H9 (cell line): Measurements from ENCODE around the gene SFTPA2. TPM values are rescaled to one million over a fixed set of nuclear protein-coding genes. Genes with fewer than 3 reads are reported as not detected.
"Not testable (repeated sequence)": the region's sequence is repeated elsewhere in the genome, so short reads cannot be mapped to it uniquely, and the experiment has no call there.

Experiments
- DNase-seq: peaks from one replicate; pipeline ENCODE4 v3.0.0-alpha.2; 2017
- H2AFZ ChIP-seq: one replicate; pipeline ENCODE4 v1.6.1; 2013; ENCODE audit warnings: mild to moderate bottlenecking, low read length, control low read depth, moderate library complexity
- H2AK5ac ChIP-seq: 2 replicates; pipeline ENCODE4 v1.6.1; 2013; ENCODE audit warnings: low read length, control low read depth, mixed read lengths; ENCODE audit not compliant: insufficient read length
- H2BK120ac ChIP-seq: one replicate; pipeline ENCODE4 v1.6.1; 2013; ENCODE audit warnings: low read depth, mild to moderate bottlenecking, low read length, control low read depth, inconsistent platforms; ENCODE audit not compliant: poor library complexity, severe bottlenecking
- H2BK12ac ChIP-seq: 2 replicates; pipeline ENCODE4 v1.6.1; 2013; ENCODE audit warnings: low read length, control low read depth, mixed read lengths, low read depth; ENCODE audit not compliant: insufficient read length
- H2BK15ac ChIP-seq: 2 replicates; pipeline ENCODE4 v1.6.1; 2013; ENCODE audit warnings: low read depth, low read length, control low read depth
- H2BK20ac ChIP-seq: one replicate; pipeline ENCODE4 v1.6.1; 2013; ENCODE audit warnings: low read depth, mild to moderate bottlenecking, low read length, control low read depth, inconsistent platforms; ENCODE audit not compliant: poor library complexity, severe bottlenecking
- H2BK5ac ChIP-seq: 2 replicates; pipeline ENCODE4 v1.6.1; 2013; ENCODE audit warnings: low read length, control low read depth, mixed read lengths; ENCODE audit not compliant: insufficient read length
- H3K14ac ChIP-seq: 2 replicates; pipeline ENCODE4 v1.6.1; 2013; ENCODE audit warnings: low read length, control low read depth; ENCODE audit not compliant: insufficient read depth
- H3K18ac ChIP-seq: 2 replicates; pipeline ENCODE4 v1.6.1; 2013; ENCODE audit warnings: low read depth, mild to moderate bottlenecking, mixed read lengths, low read length, control low read depth; ENCODE audit not compliant: insufficient read length
- H3K23ac ChIP-seq: 2 replicates; pipeline ENCODE4 v1.6.1; 2013; ENCODE audit warnings: low read length, control low read depth, mixed read lengths, low read depth; ENCODE audit not compliant: insufficient read length
- H3K23me2 ChIP-seq: 2 replicates; pipeline ENCODE4 v1.6.1; 2013; ENCODE audit warnings: low read depth, mild to moderate bottlenecking, mixed read lengths, low read length, control low read depth; ENCODE audit not compliant: insufficient read length, poor library complexity, severe bottlenecking
- H3K27ac ChIP-seq: 2 replicates; pipeline ENCODE4 v1.5.1; 2013; ENCODE audit warnings: low read length, control low read depth, mixed read lengths, low read depth; ENCODE audit not compliant: insufficient read length
- H3K27me3 ChIP-seq: 2 replicates; pipeline ENCODE4 v1.6.1; 2013; ENCODE audit warnings: low read length, control low read depth, inconsistent platforms; ENCODE audit not compliant: insufficient read depth
- H3K4ac ChIP-seq: 2 replicates; pipeline ENCODE4 v1.6.1; 2013; ENCODE audit warnings: low read depth, mild to moderate bottlenecking, control low read depth, inconsistent platforms, low read length, moderate library complexity
- H3K4me1 ChIP-seq: 2 replicates; pipeline ENCODE4 v1.6.1; 2013; ENCODE audit warnings: low read length, control low read depth, inconsistent platforms; ENCODE audit not compliant: insufficient read depth
- H3K4me2 ChIP-seq: 2 replicates; pipeline ENCODE4 v1.6.1; 2013; ENCODE audit warnings: low read length, control low read depth, mixed read lengths; ENCODE audit not compliant: insufficient read length, insufficient read depth
- H3K56ac ChIP-seq: 2 replicates; pipeline ENCODE4 v1.6.1; 2013; ENCODE audit warnings: low read depth, mild to moderate bottlenecking, mixed read lengths, low read length, control low read depth; ENCODE audit not compliant: insufficient read length
- H3K79me1 ChIP-seq: 2 replicates; pipeline ENCODE4 v1.6.1; 2013; ENCODE audit warnings: low read depth, mild to moderate bottlenecking, moderate library complexity, low read length, control low read depth, inconsistent platforms; ENCODE audit not compliant: insufficient read depth, poor library complexity, severe bottlenecking
- H3K79me2 ChIP-seq: 2 replicates; pipeline ENCODE4 v1.6.1; 2013; ENCODE audit warnings: low read length, control low read depth, inconsistent platforms; ENCODE audit not compliant: insufficient read depth
- H3K9ac ChIP-seq: 2 replicates; pipeline ENCODE4 v1.6.1; 2013; ENCODE audit warnings: low read length, control low read depth, mixed read lengths; ENCODE audit not compliant: insufficient read length; ENCODE audit errors: extremely low read depth
- H3K9me3 ChIP-seq: one replicate; pipeline ENCODE4 v1.6.1; 2013; ENCODE audit warnings: low read depth, low read length, inconsistent platforms; ENCODE audit not compliant: control insufficient read depth
- H3T11ph ChIP-seq: one replicate; pipeline ENCODE4 v1.6.1; 2013; ENCODE audit warnings: mild to moderate bottlenecking, low read length, control low read depth, inconsistent platforms
- H4K20me1 ChIP-seq: one replicate; pipeline ENCODE4 v1.6.1; 2013; ENCODE audit not compliant: control insufficient read depth, insufficient read length, insufficient read depth
- H4K5ac ChIP-seq: 2 replicates; pipeline ENCODE4 v1.6.1; 2013; ENCODE audit warnings: low read depth, mild to moderate bottlenecking, mixed read lengths, low read length, control low read depth; ENCODE audit not compliant: insufficient read length
- H4K8ac ChIP-seq: replicated peaks from 2 replicates; pipeline ENCODE4 v1.6.1; 2013; ENCODE audit warnings: low read length, control low read depth, mixed read lengths, low read depth; ENCODE audit not compliant: insufficient read length
- H4K91ac ChIP-seq: 2 replicates; pipeline ENCODE4 v1.6.1; 2013; ENCODE audit warnings: low read depth, mild to moderate bottlenecking, moderate library complexity, mixed read lengths, low read length, control low read depth; ENCODE audit not compliant: insufficient read length
- H3K27ac Mint-ChIP-seq, 3 experiments: 2 replicates in 2 of 3; 3 replicates in 1 of 3; pipeline ENCODE4 v1.8.0; 2020 to 2021; ENCODE audit warnings: mixed read lengths in 3 of 3, mild to moderate bottlenecking in 1 of 3, moderate library complexity in 1 of 3
- H3K27me3 Mint-ChIP-seq: 2 replicates; pipeline ENCODE4 v1.8.0; 2021; ENCODE audit warnings: low read depth, mild to moderate bottlenecking, moderate library complexity, mixed read lengths
- H3K36me3 Mint-ChIP-seq, 3 experiments: 2 replicates in 2 of 3; 3 replicates in 1 of 3; pipeline ENCODE4 v1.8.0; 2020 to 2021; ENCODE audit warnings: low read depth in 3 of 3, mixed read lengths in 3 of 3; ENCODE audit not compliant: insufficient read depth in 1 of 3
- H3K4me1 Mint-ChIP-seq, 2 experiments: 2 replicates each; pipeline ENCODE4 v1.8.0; 2020; ENCODE audit warnings: mixed read lengths in 2 of 2
- H3K4me3 Mint-ChIP-seq, 2 experiments: 2 replicates in 1 of 2; 3 replicates in 1 of 2; pipeline ENCODE4 v1.8.0; 2020 to 2021; ENCODE audit warnings: mild to moderate bottlenecking in 2 of 2, mixed read lengths in 2 of 2, moderate library complexity in 1 of 2
- H3K9me3 Mint-ChIP-seq, 2 experiments: 2 replicates in 1 of 2; 3 replicates in 1 of 2; pipeline ENCODE4 v1.8.0; 2020; ENCODE audit warnings: mild to moderate bottlenecking in 2 of 2, mixed read lengths in 2 of 2, moderate library complexity in 1 of 2
- CTCF ChIP-seq: fragments of 200-600 bp; sonication (generic); conservative IDR thresholded peaks from 3 replicates; pipeline ENCODE4 v1.8.0; 2021; ENCODE audit warnings: antibody characterized with exemption, mild to moderate bottlenecking
- WGBS: extraction: QIAGEN DNeasy Blood & Tissue Kit; methylation state at CpG from one replicate; pipeline ENCODE4 v1.1.7; 2013; ENCODE audit warnings: missing lambda C conversion rate, low lambda C conversion rate, mixed read lengths; ENCODE audit not compliant: insufficient read length; ENCODE audit errors: extremely low coverage; 5-methylcytosine and 5-hydroxymethylcytosine counted together
- total RNA-seq: library from RNA; stranded (reverse); gene quantifications from 2 replicates; pipeline ENCODE4 v1.2.1, GENCODE V29; 2021

The SFTPA2 gene
- total RNA-seq, 1 experiment from 2014 or later: not detected

DNA sequence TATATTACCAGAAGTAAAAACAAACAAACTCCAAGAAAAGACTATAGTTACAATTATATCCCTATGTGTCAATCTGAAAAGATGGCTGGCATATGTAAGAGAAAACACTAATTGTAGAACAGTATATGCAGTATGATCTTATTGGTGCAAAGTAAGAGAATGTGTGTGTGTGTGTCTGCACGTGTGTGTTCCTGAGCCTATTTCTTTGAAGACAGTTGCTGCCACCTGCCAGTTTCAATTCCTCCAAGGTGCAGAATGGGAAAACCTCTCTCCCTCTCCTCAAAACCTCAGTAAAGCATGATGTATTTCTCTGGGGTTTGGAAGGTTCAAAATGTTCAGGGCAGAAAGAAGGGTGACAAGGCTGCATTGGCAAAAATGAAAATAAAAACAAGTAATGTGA is 41.7 kb upstream of the SFTPA2 start:
- H3K27ac ChIP-seq: no peak overlapping the region
- H4K20me1 ChIP-seq: no peaks in the 10 kb centered on the region
- no peak overlapping the region for H3K4me2 ChIP-seq
- H4K8ac ChIP-seq: no peak overlapping the region
- no peak overlapping the region for H2BK120ac ChIP-seq
- no peak for TF ChIP-seq CTCF
- no peak overlapping the region for H3K56ac ChIP-seq
- no CpG with 5 or more reads among the region's 1 CpG for WGBS
- H3K79me2 ChIP-seq: no peaks in the 10 kb centered on the region
- no peak overlapping the region for H3T11ph ChIP-seq
- H3K18ac ChIP-seq: no peak overlapping the region
- DNase-seq: no peak
- H3K9me3 ChIP-seq: peaks cover 6% of the 10 kb centered on the region
- no peaks in the 10 kb centered on the region for H3K79me1 ChIP-seq
- no peak overlapping the region for H2BK20ac ChIP-seq
- no peak overlapping the region for H4K91ac ChIP-seq
- no peak overlapping the region for H3K9ac ChIP-seq
- H2AK5ac ChIP-seq: no peak overlapping the region
- H3K4me1 ChIP-seq: no peaks in the 10 kb centered on the region
- peaks cover 21 to 28% (median 25%) of the 10 kb centered on the region in 3 experiments for H3K36me3 Mint-ChIP-seq
- H3K23ac ChIP-seq: no peak overlapping the region
- H3K9me3 Mint-ChIP-seq: peaks cover 29 to 30% of the 10 kb centered on the region in 2 experiments
- H3K4ac ChIP-seq: no peak overlapping the region
- H3K27me3 Mint-ChIP-seq: peaks cover 9% of the 10 kb centered on the region
- H2BK15ac ChIP-seq: no peak overlapping the region
- H3K23me2 ChIP-seq: no peaks in the 10 kb centered on the region
- no peak overlapping the region for H3K14ac ChIP-seq
- H3K4me3 Mint-ChIP-seq: no peak overlapping the region
- H3K27ac Mint-ChIP-seq: no peak overlapping the region
- H4K5ac ChIP-seq: no peak overlapping the region
- no peak overlapping the region for H2BK12ac ChIP-seq
- no peaks in the 10 kb centered on the region for H3K27me3 ChIP-seq
- H3K4me1 Mint-ChIP-seq: peaks cover 21% of the 10 kb centered on the region in 2 experiments
- no peak overlapping the region for H2BK5ac ChIP-seq
- H2AFZ ChIP-seq: no peak overlapping the region

GRCh38 chr10:79599644-79600043 is 39.4 kb upstream of the SFTPA2 start:
- H4K5ac ChIP-seq, H2AK5ac ChIP-seq, H4K20me1 ChIP-seq, H3K4me3 Mint-ChIP-seq, H3K56ac ChIP-seq, H3K4me2 ChIP-seq, H3T11ph ChIP-seq, H3K18ac ChIP-seq, H2BK20ac ChIP-seq, H3K4ac ChIP-seq, H3K23me2 ChIP-seq, H3K23ac ChIP-seq, H3K27me3 Mint-ChIP-seq, H2BK5ac ChIP-seq, H3K27ac ChIP-seq, H3K79me2 ChIP-seq, H2BK15ac ChIP-seq, H3K79me1 ChIP-seq, H3K9ac ChIP-seq, H4K8ac ChIP-seq, H2BK12ac ChIP-seq, H3K27me3 ChIP-seq, H3K4me1 ChIP-seq, H3K9me3 ChIP-seq, H2BK120ac ChIP-seq, H3K14ac ChIP-seq, H4K91ac ChIP-seq, H2AFZ ChIP-seq: not testable (repeated sequence)
- WGBS: no CpG with 5 or more reads among the region's 9 CpGs
- Mint-ChIP-seq H3K9me3 (peaks cover 35 to 38% of the 10 kb centered on the region in 2 experiments), H3K36me3 (peaks cover 21 to 35% (median 29%) of the 10 kb centered on the region in 3 experiments), H3K27ac (peak overlapping the region; percentile 37 to 85 (median 53); a peak in 5 of 7 replicates), H3K4me1 (peaks cover 21% of the 10 kb centered on the region in 2 experiments)
- DNase-seq: peak; percentile 42
